Left ventricle myocardium inferior (tissue), 1 donor: ENCODE results near the gene PITPNM3. TPM values are rescaled to one million over a fixed set of nuclear protein-coding genes. Genes with fewer than 3 reads are reported as not detected.
A peak's percentile ranks its signal among the peaks of the same experiment; 100 is the strongest.

Source experiments
- DNase-seq: peaks from one replicate; pipeline ENCODE4 v3.0.0-alpha.2; 2020
- H3K27ac ChIP-seq: fragments of 200-600 bp; replicated peaks from 2 replicates; pipeline ENCODE4 v1.8.0; 2021
- H3K27me3 ChIP-seq: fragments of 200-600 bp; 2 replicates; pipeline ENCODE4 v1.8.0; 2021; ENCODE audit warnings: low read depth
- H3K36me3 ChIP-seq: fragments of 200-600 bp; 2 replicates; pipeline ENCODE4 v1.8.0; 2021
- H3K4me1 ChIP-seq: fragments of 200-600 bp; 2 replicates; pipeline ENCODE4 v1.8.0; 2021
- H3K4me3 ChIP-seq: fragments of 200-600 bp; 2 replicates; pipeline ENCODE4 v1.8.0; 2021; ENCODE audit warnings: mild to moderate bottlenecking, moderate library complexity
- H3K9me3 ChIP-seq: fragments of 200-600 bp; replicated peaks from 2 replicates; pipeline ENCODE4 v1.8.0; 2021
- intact Hi-C: fragments of 100-400 bp; cut with micrococcal nuclease; formaldehyde crosslinking; loops from one replicate; pipeline ENCODE4 v1.11.0; 2022
- total RNA-seq: library from RNA; stranded (reverse); fragmentation: NEBNext Ultra II Directional; extraction: Animal tissue kit (Norgen Biotek cat#: 25700); gene quantifications from one replicate; pipeline ENCODE4 v1.2.1, GENCODE V29; 2021
- TF ChIP-seq, protein P1 (sequence below): fragments of 200-600 bp; IDR thresholded peaks from 2 replicates; pipeline ENCODE4 v1.8.0; 2021; ENCODE audit warnings: antibody characterized with exemption, mild to moderate bottlenecking, borderline replicate concordance
- donor health status: DM: no; HTN: yes; CAD: no; lungs with severe emphysema.

Gene PITPNM3
- total RNA-seq, 1 donor from 2014 or later, result 0.36 TPM

DNA sequence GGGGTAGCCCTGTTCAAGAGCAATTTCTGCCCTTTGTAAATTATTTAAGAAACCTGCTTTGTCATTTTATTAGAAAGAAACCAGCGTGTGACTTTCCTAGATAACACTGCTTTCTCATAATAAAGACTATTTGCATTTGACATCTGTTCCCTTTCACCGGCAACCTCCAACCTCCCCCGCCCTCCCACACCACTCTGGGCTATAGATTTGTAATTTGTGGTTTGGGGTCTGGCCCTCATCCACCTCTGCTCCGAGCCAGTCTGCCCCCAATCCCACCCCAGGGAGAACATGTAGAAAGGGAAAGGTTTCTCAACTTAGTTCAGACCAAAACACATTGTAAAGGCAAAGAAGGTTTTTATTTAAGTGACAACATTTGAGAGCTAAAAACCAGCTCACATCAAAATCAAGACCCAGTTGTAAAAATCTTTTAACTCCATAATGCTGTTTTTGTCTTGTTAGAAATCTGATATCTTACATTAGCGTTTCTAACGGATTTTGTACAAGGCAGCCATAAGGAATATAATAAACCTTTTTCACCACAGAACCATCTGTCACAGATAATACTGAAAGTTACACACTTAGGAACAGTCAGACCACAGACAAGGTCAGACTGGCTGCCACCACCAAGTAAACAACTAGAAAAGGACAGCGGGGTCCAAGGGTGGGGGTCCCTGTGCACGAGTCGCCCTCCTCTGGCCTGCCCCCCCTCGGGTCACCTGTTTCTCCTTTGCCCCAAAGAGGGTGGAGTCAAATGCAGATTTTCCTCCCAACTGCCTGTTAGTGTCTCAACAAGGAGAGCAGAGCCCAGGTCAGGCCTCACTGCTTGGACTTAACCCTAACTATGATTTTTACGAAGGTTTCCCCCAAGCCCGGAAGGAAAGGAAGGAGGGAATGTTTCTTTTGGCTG is 105.2 kb downstream of the PITPNM3 start:
- Histone ChIP-seq H3K4me1 (peaks cover 6% of the 10 kb centered on the region), H3K4me3 (no peak overlapping the region), H3K27ac (no peak overlapping the region), H3K27me3 (peaks cover 21% of the 10 kb centered on the region), H3K36me3 (no peaks in the 10 kb centered on the region), H3K9me3 (no peaks in the 10 kb centered on the region)
- TF ChIP-seq, protein P1, sequence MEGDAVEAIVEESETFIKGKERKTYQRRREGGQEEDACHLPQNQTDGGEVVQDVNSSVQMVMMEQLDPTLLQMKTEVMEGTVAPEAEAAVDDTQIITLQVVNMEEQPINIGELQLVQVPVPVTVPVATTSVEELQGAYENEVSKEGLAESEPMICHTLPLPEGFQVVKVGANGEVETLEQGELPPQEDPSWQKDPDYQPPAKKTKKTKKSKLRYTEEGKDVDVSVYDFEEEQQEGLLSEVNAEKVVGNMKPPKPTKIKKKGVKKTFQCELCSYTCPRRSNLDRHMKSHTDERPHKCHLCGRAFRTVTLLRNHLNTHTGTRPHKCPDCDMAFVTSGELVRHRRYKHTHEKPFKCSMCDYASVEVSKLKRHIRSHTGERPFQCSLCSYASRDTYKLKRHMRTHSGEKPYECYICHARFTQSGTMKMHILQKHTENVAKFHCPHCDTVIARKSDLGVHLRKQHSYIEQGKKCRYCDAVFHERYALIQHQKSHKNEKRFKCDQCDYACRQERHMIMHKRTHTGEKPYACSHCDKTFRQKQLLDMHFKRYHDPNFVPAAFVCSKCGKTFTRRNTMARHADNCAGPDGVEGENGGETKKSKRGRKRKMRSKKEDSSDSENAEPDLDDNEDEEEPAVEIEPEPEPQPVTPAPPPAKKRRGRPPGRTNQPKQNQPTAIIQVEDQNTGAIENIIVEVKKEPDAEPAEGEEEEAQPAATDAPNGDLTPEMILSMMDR, result no peak
- no peak for DNase-seq
- intact Hi-C loops, result no loop called here

DNA sequence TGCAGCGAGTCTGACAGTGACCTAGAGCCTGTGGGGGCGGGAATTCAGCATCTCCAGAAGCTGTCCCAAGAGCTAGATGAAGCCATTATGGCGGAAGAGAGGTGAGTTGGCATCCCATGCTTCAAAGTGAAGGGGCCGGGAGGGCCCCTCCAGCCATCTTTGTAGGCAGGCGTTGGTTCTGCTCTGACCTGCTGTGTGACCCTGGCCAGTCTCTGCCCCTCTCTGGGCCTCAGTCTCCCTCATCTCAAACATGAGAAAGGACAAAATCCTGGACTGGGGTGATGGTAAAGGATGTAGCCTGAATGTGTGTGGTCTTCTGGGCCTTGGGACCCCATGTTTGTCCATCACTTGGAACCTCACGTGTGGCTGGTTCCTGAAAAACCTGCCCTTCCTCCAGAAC is 107.0 kb downstream of the PITPNM3 start:
- peaks cover 5% of the 10 kb centered on the region for H3K4me1 ChIP-seq
- H3K9me3 ChIP-seq, result no peaks in the 10 kb centered on the region
- no peaks in the 10 kb centered on the region for H3K36me3 ChIP-seq
- no peak overlapping the region for H3K27ac ChIP-seq
- no peak overlapping the region for H3K4me3 ChIP-seq
- peaks cover 4% of the 10 kb centered on the region for H3K27me3 ChIP-seq
- no peak for DNase-seq
- intact Hi-C loops, result no loop called here
- TF ChIP-seq, protein P1, result no peak

DNA sequence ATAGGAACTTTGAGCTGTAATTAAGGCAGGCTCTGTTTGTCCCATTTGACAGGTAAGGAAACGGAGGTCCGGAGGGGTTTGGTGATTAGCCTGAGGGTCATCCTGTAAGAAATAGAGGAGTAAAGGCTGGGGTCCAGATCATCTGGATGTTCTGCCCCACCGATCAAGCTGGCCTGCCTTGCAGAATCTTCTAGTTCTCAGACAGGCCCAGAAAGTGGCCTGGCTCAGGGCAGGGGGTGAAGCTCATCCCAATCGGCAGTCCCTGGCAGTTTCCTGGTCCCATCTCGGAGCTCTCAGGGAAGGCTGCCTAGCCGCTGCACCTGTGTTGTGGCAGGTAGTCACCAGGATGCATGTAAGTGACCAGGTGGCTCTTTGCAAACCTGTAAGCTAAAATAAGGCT is 107.9 kb downstream of the PITPNM3 start:
- DNase-seq, result no peak
- TF ChIP-seq, protein P1, result no peak
- Histone ChIP-seq H3K27me3 (no peaks in the 10 kb centered on the region), H3K36me3 (no peaks in the 10 kb centered on the region), H3K4me3 (no peak overlapping the region), H3K9me3 (no peaks in the 10 kb centered on the region), H3K27ac (no peak overlapping the region), H3K4me1 (peaks cover 12% of the 10 kb centered on the region)
- intact Hi-C loops, result no loop called here

DNA sequence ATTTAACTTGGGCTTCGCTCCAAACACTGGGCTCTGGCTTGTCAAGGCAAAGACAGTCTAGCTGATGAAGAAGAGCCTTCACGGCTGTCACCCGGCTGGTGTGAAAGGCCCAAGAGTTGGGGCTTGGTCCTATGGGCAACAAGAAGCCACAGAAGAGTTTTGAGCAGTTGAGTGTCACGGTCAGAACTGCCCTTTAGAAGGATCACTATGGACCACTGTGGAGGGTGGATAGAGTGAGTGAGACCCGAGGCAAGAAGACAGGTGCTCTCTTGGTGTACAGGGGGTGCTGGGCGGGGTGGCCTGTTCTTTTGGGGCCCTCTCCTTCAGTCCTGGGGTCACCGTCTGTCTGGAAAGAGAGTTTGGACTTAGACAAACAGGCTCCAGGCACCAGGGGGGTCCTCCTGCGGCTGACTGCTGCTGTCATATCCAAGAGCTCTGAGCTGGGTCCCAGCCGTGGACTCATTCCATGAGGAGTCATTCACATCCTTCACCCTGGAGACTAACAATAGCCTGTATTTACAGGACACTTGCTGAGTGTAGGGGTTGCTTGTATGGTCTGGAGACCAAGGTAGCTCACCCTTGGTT is 109.7 kb downstream of the PITPNM3 start:
- TF ChIP-seq, protein P1, result no peak
- peaks cover 13% of the 10 kb centered on the region for H3K27me3 ChIP-seq
- H3K4me1 ChIP-seq, result peaks cover 16% of the 10 kb centered on the region
- no peaks in the 10 kb centered on the region for H3K36me3 ChIP-seq
- intact Hi-C loops, result no loop called here
- H3K9me3 ChIP-seq, result no peaks in the 10 kb centered on the region
- no peak overlapping the region for H3K27ac ChIP-seq
- no peak overlapping the region for H3K4me3 ChIP-seq
- DNase-seq, result no peak

DNA sequence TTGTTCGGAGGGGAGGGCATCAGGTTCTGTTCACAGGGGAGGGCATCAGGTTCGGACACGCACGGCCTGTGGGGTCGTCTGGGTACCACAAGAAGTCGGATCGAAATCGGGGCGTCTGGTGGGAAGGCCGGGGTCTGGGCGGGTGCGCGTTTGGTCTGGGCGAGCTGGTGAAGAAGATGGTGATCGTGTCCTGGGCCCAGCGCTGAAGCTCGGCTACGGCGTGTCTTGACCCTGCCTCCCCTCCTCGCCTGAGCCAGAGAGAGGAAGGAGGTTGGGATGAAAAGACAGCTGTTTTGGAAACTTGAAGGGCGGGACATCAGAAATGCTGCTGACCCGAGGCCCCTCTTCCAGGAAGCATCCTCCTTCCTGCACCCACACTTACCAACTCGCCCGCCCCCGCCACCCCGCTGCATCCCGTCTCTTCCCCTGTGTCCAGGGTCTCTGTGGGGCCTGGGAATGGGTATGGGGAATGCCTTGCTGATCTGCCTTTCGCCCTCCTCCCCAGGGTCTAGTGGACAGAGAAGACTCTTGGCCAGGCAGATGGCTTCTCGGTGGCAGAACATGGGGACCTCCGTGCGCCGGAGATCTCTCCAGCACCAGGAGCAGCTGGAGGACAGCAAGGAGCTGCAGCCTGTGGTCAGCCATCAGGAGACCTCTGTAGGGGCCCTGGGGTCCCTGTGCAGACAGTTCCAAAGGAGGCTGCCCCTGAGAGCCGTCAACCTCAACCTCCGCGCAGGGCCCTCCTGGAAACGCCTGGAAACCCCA is 111.6 kb downstream of the PITPNM3 start:
- no peak overlapping the region for H3K27ac ChIP-seq
- no peaks in the 10 kb centered on the region for H3K36me3 ChIP-seq
- DNase-seq, result no peak
- TF ChIP-seq, protein P1, result no peak
- H3K4me3 ChIP-seq, result peak overlapping the region; percentile 72
- peaks cover 29% of the 10 kb centered on the region for H3K27me3 ChIP-seq
- intact Hi-C loops, result no loop called here
- no peaks in the 10 kb centered on the region for H3K9me3 ChIP-seq
- H3K4me1 ChIP-seq, result peaks cover 16% of the 10 kb centered on the region
